ENCODE measurements around the gene HMCN2. TPM values are rescaled to one million over a fixed set of nuclear protein-coding genes. Genes with fewer than 3 reads are reported as not detected.
A peak's percentile ranks its signal among the peaks of the same experiment; 100 is the strongest.

Gene HMCN2
- total and polyA plus RNA-seq, 4 donors = 0.24 to 1.8 (median 0.29) TPM

- no peak overlapping the region for H3K27ac ChIP-seq (ENCODE audit: low read depth in 1 of 2, low read length in 2 of 2)
- peaks cover 6 to 35% (median 28%) of the 10 kb centered on the region in 4 donors for H3K4me1 ChIP-seq (ENCODE audit: control insufficient read depth in 4 of 4, insufficient read depth in 4 of 4, low read length in 3 of 4)
- 51% methylated on average over 4 of the region's 4 CpGs for WGBS
- no peaks in the 10 kb centered on the region for H3K9me3 ChIP-seq (ENCODE audit: control insufficient read depth in 4 of 4, low read length in 3 of 4)
- no peaks in the 10 kb centered on the region for H3K36me3 ChIP-seq (ENCODE audit: control insufficient read depth in 4 of 4, insufficient read depth in 3 of 4, low read depth in 1 of 4, low read length in 3 of 4)
- no peak overlapping the region for H3K4me3 ChIP-seq (ENCODE audit: low read depth in 1 of 3, low read length in 3 of 3)
- TF ChIP-seq RXRA (IDR thresholded peaks at IDR 0.05) (peak; percentile 65 to 83), REST (IDR thresholded peaks at IDR 0.05) (no peak), EGR1 (IDR thresholded peaks at IDR 0.05; ENCODE audit: low read depth in 2 of 2) (no peak), HNF4A (conservative IDR thresholded peaks at IDR 0.05) (peak; percentile 72 to 78), SP1 (IDR thresholded peaks at IDR 0.05) (peak; percentile 44), ATF3 (IDR thresholded peaks at IDR 0.05) (no peak), HNF4G (IDR thresholded peaks at IDR 0.05) (peak; percentile 24), YY1 (IDR thresholded peaks at IDR 0.05) (peak; percentile 17), ZBTB33 (IDR thresholded peaks at IDR 0.05) (no peak), FOXA1 (IDR thresholded peaks at IDR 0.05) (no peak), FOXA2 (IDR thresholded peaks at IDR 0.05) (peak; percentile 69), TAF1 (conservative IDR thresholded peaks at IDR 0.05) (no peak), NR2F2 (IDR thresholded peaks at IDR 0.05) (no peak), JUND (IDR thresholded peaks at IDR 0.05) (no peak), CTCF (IDR thresholded peaks at IDR 0.05; ENCODE audit: low read depth, low read length, missing input control) (no peak), MAX (IDR thresholded peaks at IDR 0.05) (no peak), GABPA (IDR thresholded peaks at IDR 0.05 in 1 of 2, conservative IDR thresholded peaks at IDR 0.05 in 1 of 2) (no peak), RAD21 (IDR thresholded peaks at IDR 0.05) (peak in 1 of 2 donors; percentile 14)
- H3K9ac ChIP-seq (ENCODE audit: low read depth in 1 of 2, low read length in 2 of 2) = no peak overlapping the region
- H3K27me3 ChIP-seq (ENCODE audit: control insufficient read depth in 4 of 4, insufficient read depth in 4 of 4, low read length in 3 of 4) = no peaks in the 10 kb centered on the region
- DNase-seq (ENCODE audit: low spot score) = no peak
Observed at GRCh38 chr9:130259044-130259443, 6.5 kb upstream of the HMCN2 start.

All from liver (tissue), 9 donors.